H1 (cell line): Measurements from ENCODE around the gene PTPRG. TPM values are rescaled to one million over a fixed set of nuclear protein-coding genes. Genes with fewer than 3 reads are reported as not detected.

ENCODE experiments used
- CBX8 ChIP-seq: fragments of 300-800, 300-1000 bp; sonication (generic); IDR thresholded peaks from 2 replicates; pipeline ENCODE4 v1.7.1; 2016; ENCODE audit warnings: low read depth, low read length, borderline replicate concordance
- CTBP2 ChIP-seq: IDR thresholded peaks from 2 replicates; pipeline ENCODE4 v1.7.0; 2011; ENCODE audit warnings: borderline replicate concordance, mild to moderate bottlenecking, moderate library complexity, mixed read lengths, low read length; ENCODE audit not compliant: insufficient read depth, insufficient read length
- EP300 ChIP-seq, 2 experiments: IDR thresholded peaks; 1 replicate in 1 of 2; 2 replicates in 1 of 2; pipeline ENCODE4 v1.6.1; 2011 to 2012; ENCODE audit warnings: low read depth in 2 of 2, low read length in 2 of 2, mild to moderate bottlenecking in 2 of 2, borderline replicate concordance in 1 of 2, inconsistent platforms in 1 of 2, moderate library complexity in 1 of 2
- HDAC6 ChIP-seq: IDR thresholded peaks from one replicate; pipeline ENCODE4 v1.7.1; 2012; ENCODE audit warnings: low read depth, mild to moderate bottlenecking, inconsistent platforms, low read length, moderate library complexity
- NRF1 ChIP-seq: IDR thresholded peaks from 2 replicates; pipeline ENCODE4 v1.6.1; 2011; ENCODE audit warnings: mild to moderate bottlenecking, low read depth, low read length, improper control_type of control experiment
- SP1 ChIP-seq: IDR thresholded peaks from 2 replicates; pipeline ENCODE4 v1.6.1; 2011; ENCODE audit warnings: low read depth, low read length
- polyA plus RNA-seq, 7 experiments: library from polyadenylated mRNA; depleted of rRNA in 3 of 7; stranded (reverse) in 5 of 7; unstranded in 2 of 7; fragments of >200 nt in 5 of 7; fragments of 200-250 nt in 2 of 7; gene quantifications; 1 replicate in 5 of 7; 2 replicates in 1 of 7; 4 replicates in 1 of 7; pipeline versions ENCODE4 v1.2.1 to v1.2.3, GENCODE V29; 2011 to 2013; ENCODE audit warnings: missing spikeins in 2 of 7, mixed read lengths in 2 of 7
- total RNA-seq: library from RNA; stranded (reverse); fragmentation: NEBNext Ultra II Directional; extraction: Animal tissue kit (Norgen Biotek cat#: 25700); gene quantifications from 2 replicates; pipeline ENCODE4 v1.2.1, GENCODE V29; 2021

PTPRG gene
- total and polyA plus RNA-seq, 2 of the 8 experiments (the other 6 are each of a cell fraction or from before 2014, with no cell fraction given) = 23.3 to 96.2 TPM

GRCh38 chr3:61887206-61887605 lies 325.8 kb downstream of the PTPRG start (continued):
- no peak for TF ChIP-seq SP1
- no peak for TF ChIP-seq CTBP2
- TF ChIP-seq HDAC6 = no peak
- TF ChIP-seq NRF1 = no peak
- TF ChIP-seq EP300 (IDR thresholded peaks at IDR 0.05; ENCODE audit: borderline replicate concordance in 1 of 2, low read depth in 2 of 2, low read length in 2 of 2) = no peak
- TF ChIP-seq CBX8 = no peak
- TF ChIP-seq, all 59 proteins: peak for 0
